Type B pancreatic cell (in vitro differentiated cells): Measurements from ENCODE around the gene TRIM44. TPM values are rescaled to one million over a fixed set of nuclear protein-coding genes. Genes with fewer than 3 reads are reported as not detected.

ENCODE experiments used
- DNase-seq: peaks from one replicate; pipeline ENCODE4 v3.0.0; 2021; ENCODE audit warnings: mixed read lengths; ENCODE audit not compliant: unreplicated experiment; ENCODE audit errors: extremely low spot score
- H3K27ac Mint-ChIP-seq: 2 replicates; pipeline ENCODE4 v1.8.0; 2021; ENCODE audit warnings: mild to moderate bottlenecking, mixed read lengths
- H3K27me3 Mint-ChIP-seq: 2 replicates; pipeline ENCODE4 v1.8.0; 2021; ENCODE audit warnings: mixed read lengths
- H3K36me3 Mint-ChIP-seq: 2 replicates; pipeline ENCODE4 v1.8.0; 2021; ENCODE audit warnings: mixed read lengths
- H3K4me1 Mint-ChIP-seq: one replicate; pipeline ENCODE4 v1.8.0; 2021; ENCODE audit warnings: mixed read lengths; ENCODE audit not compliant: unreplicated experiment
- H3K4me3 Mint-ChIP-seq: 2 replicates; pipeline ENCODE4 v1.8.0; 2021; ENCODE audit warnings: mild to moderate bottlenecking, mixed read lengths
- H3K9me3 Mint-ChIP-seq: 2 replicates; pipeline ENCODE4 v1.8.0; 2021; ENCODE audit warnings: mixed read lengths
- CTCF ChIP-seq: fragments of 200-600 bp; sonication (generic); conservative IDR thresholded peaks from 2 replicates; pipeline ENCODE4 v1.5.0; 2021; ENCODE audit warnings: antibody characterized with exemption, mild to moderate bottlenecking
- total RNA-seq: library from RNA; stranded (reverse); gene quantifications from 2 replicates; pipeline ENCODE4 v1.2.1, GENCODE V29; 2021; ENCODE audit warnings: low replicate concordance

The TRIM44 gene
- total RNA-seq, 1 donor from 2014 or later = 70.6 TPM

DNA sequence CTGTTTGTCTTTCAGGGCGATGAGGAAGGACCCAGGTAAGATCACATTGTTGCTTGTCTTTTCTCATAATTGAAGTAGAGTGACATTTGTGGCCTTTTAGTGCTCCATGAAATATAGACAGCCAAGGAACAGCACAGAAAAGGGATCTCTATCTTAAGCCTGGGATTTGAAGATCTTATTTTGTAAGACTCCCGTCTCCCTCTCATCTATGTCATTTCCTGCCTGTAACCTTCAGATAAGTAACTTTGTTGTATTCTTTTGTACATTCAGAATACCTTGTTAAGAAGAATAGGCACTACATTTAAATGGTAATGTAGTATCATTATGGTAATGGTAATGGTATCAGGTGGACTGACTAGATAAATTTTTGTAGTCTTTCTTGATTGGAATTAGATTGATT is 72.8 kb downstream of the TRIM44 start:
- H3K36me3 Mint-ChIP-seq = peaks cover 46% of the 10 kb centered on the region
- peaks cover 13% of the 10 kb centered on the region for H3K9me3 Mint-ChIP-seq
- H3K27ac Mint-ChIP-seq = no peak overlapping the region
- H3K4me1 Mint-ChIP-seq = no peaks in the 10 kb centered on the region
- H3K27me3 Mint-ChIP-seq = no peaks in the 10 kb centered on the region
- H3K4me3 Mint-ChIP-seq = no peak overlapping the region
- DNase-seq = no peak
- no peak for TF ChIP-seq CTCF

- no peak overlapping the region for H3K4me3 Mint-ChIP-seq
- H3K27me3 Mint-ChIP-seq = no peaks in the 10 kb centered on the region
These were observed 73.3 kb downstream of the TRIM44 start for GRCh38 chr11:35735903-35736302.

DNA sequence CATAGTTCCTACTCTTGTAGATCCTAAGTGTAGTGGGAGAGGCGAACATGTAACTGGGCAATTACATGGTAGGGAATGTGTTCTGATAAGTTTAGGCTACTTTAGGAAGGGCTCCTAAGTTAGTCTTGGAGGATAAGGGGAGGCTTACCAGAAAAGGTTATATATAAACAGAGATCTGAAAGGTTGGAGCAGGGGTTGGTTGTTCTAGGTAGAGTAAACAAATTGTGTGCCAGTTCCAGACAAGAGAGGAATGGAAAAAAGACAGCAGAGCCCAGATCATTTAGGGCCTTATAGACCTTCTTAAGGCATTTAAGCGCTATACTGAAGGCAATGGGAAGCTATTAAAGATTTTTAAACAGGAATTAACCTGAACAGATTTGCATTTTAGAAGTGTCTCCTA is 74.4 kb downstream of the TRIM44 start:
- peaks cover 13% of the 10 kb centered on the region for H3K9me3 Mint-ChIP-seq
- no peaks in the 10 kb centered on the region for H3K4me1 Mint-ChIP-seq
- TF ChIP-seq CTCF = no peak
- H3K27ac Mint-ChIP-seq = no peak overlapping the region
- H3K36me3 Mint-ChIP-seq = peaks cover 42% of the 10 kb centered on the region
- no peak for DNase-seq
- H3K4me3 Mint-ChIP-seq = no peak overlapping the region
- H3K27me3 Mint-ChIP-seq = no peaks in the 10 kb centered on the region

More at GRCh38 chr11:35735903-35736302, 73.3 kb downstream of the TRIM44 start:
- no peak for DNase-seq
- Mint-ChIP-seq H3K4me1 (no peaks in the 10 kb centered on the region), H3K9me3 (peaks cover 13% of the 10 kb centered on the region), H3K27ac (no peak overlapping the region), H3K36me3 (peaks cover 45% of the 10 kb centered on the region)
- no peak for TF ChIP-seq CTCF

- Mint-ChIP-seq H3K9me3 (peaks cover 4% of the 10 kb centered on the region), H3K27me3 (no peaks in the 10 kb centered on the region), H3K27ac (no peak overlapping the region), H3K36me3 (peaks cover 31% of the 10 kb centered on the region), H3K4me1 (no peaks in the 10 kb centered on the region), H3K4me3 (no peak overlapping the region)
- TF ChIP-seq CTCF = no peak
- DNase-seq = no peak
These were observed 77.7 kb downstream of the TRIM44 start for GRCh38 chr11:35740061-35740799.

DNA sequence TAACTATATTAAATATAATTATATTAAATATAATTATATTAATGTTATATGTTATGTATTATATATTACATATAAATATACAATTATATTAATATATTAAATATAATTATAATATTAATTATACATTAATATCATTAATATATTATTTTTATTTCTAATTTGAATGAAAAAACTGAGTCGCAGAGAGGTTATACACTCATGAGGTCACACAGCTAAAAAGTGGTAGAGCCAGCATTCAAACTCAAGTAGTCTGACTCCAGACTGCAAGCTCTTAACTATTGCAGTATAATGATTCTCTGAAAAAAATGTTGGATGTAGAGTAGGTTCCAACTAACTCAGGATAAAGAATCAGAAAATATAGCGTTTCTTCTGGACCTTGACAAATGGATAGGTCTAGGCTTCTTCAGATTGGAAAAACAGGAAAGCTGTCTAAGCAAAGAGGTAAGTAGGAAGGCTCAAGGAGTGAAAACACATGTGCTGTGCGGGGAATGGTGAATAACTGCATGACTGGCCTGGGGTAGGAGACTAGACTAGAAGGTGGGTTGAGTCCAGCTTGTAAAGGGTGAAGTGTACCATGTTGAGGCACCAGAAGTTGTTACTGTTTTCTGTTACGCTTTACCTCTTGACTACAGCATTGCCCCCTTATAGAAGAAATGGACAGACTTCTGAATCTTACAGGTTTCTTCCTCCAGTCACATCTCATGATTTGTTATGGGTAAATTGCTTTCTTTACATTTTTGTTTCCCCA is 80.3 kb downstream of the TRIM44 start:
- Mint-ChIP-seq H3K27me3 (no peaks in the 10 kb centered on the region), H3K4me1 (peaks cover 7% of the 10 kb centered on the region), H3K36me3 (peaks cover 14% of the 10 kb centered on the region), H3K27ac (no peak overlapping the region), H3K9me3 (no peaks in the 10 kb centered on the region), H3K4me3 (no peak overlapping the region)
- no peak for TF ChIP-seq CTCF
- no peak for DNase-seq
